Activated naive CD4-positive, alpha-beta T cell treated with anti-CD3 and anti-CD28 coated beads, Interleukin-2, amount 10 ng/mL, durations not matched to agents 7 days and 5 days (primary cell): ENCODE results near the gene ACOXL.

Source experiments
- CTCF ChIA-PET: fragments of 350-600 bp; sonication (Branson Sonifier 250); formaldehyde crosslinking; loops from one replicate; lab custom pipeline; 2021; ENCODE audit warnings: antibody characterized with exemption; lab: Charles Lee
- DNase-seq: peaks from one replicate; pipeline ENCODE4 v3.0.0-alpha.2; 2020
- H3K27ac Mint-ChIP-seq: one replicate; pipeline ENCODE4 v1.8.0; 2021; ENCODE audit warnings: mild to moderate bottlenecking, moderate library complexity, mixed read lengths
- H3K27me3 Mint-ChIP-seq: one replicate; pipeline ENCODE4 v1.8.0; 2021; ENCODE audit warnings: mild to moderate bottlenecking, mixed read lengths
- H3K36me3 Mint-ChIP-seq: one replicate; pipeline ENCODE4 v1.8.0; 2021; ENCODE audit warnings: mixed read lengths
- H3K4me1 Mint-ChIP-seq: one replicate; pipeline ENCODE4 v1.8.0; 2021; ENCODE audit warnings: mixed read lengths
- H3K4me3 Mint-ChIP-seq: one replicate; pipeline ENCODE4 v1.8.0; 2021; ENCODE audit warnings: mild to moderate bottlenecking, moderate library complexity, mixed read lengths
- H3K9me3 Mint-ChIP-seq: one replicate; pipeline ENCODE4 v1.8.0; 2021; ENCODE audit warnings: mixed read lengths

The ACOXL gene

GRCh38 chr2:111122631-111123421 lies 390.5 kb downstream of the ACOXL start:
- H3K27ac Mint-ChIP-seq, result peak overlapping the region; percentile 37
- CTCF ChIA-PET, result no interaction called here
- peaks cover 52% of the 10 kb centered on the region for H3K27me3 Mint-ChIP-seq
- no peaks in the 10 kb centered on the region for H3K9me3 Mint-ChIP-seq
- peak; percentile 56 for DNase-seq
- peaks cover 37% of the 10 kb centered on the region for H3K4me1 Mint-ChIP-seq
- peak overlapping the region; percentile 86 for H3K4me3 Mint-ChIP-seq
- peaks cover 50% of the 10 kb centered on the region for H3K36me3 Mint-ChIP-seq

DNA sequence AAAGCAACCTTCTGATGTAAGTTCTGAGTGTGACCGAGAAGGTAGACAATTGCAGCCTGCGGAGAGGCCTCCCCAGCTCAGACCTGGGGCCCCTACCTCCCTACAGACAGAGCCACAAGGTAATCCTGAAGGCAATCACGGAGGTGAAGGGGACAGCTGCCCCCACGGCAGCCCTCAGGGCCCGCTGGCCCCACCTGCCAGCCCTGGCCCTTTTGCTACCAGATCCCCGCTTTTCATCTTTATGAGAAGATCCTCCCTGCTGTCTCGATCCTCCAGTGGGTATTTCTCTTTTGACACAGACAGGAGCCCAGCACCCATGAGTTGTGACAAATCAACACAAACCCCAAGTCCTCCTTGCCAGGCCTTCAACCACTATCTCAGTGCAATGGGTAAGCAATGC lies 391.4 kb downstream of the ACOXL start:
- Mint-ChIP-seq H3K4me1 (peaks cover 28% of the 10 kb centered on the region), H3K27me3 (peaks cover 43% of the 10 kb centered on the region), H3K27ac (no peak overlapping the region), H3K36me3 (peaks cover 53% of the 10 kb centered on the region), H3K9me3 (no peaks in the 10 kb centered on the region), H3K4me3 (peak overlapping the region; percentile 72)
- CTCF ChIA-PET, result no interaction called here
- no peak for DNase-seq

DNA sequence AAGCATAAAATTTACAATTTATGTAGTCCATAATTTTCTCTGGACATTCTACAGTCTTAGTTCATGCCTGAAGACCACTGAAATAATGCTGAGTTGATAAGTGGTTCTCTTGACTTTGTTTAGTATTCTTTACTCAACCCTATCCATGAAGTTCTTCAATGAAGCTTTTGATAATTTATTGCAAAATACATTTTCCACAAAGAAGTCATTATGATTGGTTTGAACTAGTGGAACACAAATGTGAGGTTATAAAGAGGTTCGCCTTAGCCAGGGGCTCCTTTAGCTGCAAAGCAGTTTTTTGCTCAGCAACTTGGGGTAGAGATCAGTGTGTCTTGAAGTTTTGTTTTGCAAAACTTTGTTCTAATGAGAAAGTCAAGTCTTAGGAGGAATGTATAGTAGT lies 394.2 kb downstream of the ACOXL start:
- CTCF ChIA-PET, result interaction anchor here (0.6 kb wide), 1 partner anchor 506 kb away, joined by 3 read pairs; no protein-coding TSS in a partner anchor
- no peak overlapping the region for H3K4me3 Mint-ChIP-seq
- no peak for DNase-seq
- peaks cover 15% of the 10 kb centered on the region for H3K27me3 Mint-ChIP-seq
- peaks cover 14% of the 10 kb centered on the region for H3K4me1 Mint-ChIP-seq
- H3K36me3 Mint-ChIP-seq, result peaks cover 66% of the 10 kb centered on the region
- H3K27ac Mint-ChIP-seq, result no peak overlapping the region
- H3K9me3 Mint-ChIP-seq, result no peaks in the 10 kb centered on the region

DNA sequence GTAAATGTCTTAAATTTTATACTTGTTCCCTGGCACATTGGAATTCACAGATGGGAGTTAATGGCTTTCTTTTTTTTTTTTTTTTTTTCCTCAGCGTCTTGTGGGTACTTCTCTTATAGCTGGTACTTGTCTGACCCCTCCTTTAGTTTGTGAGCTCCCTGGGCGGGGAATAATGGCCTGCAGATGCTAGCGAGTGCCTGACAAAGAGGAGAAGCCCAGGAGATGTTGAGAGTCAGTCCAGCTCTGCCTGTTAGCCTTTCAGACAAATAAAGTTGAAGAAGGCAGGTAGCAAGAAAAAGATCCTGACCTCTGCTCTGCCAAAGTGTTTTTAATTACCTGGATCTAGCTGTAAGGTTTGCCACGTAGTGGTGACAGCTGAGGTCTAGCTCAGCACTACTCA lies 395.0 kb downstream of the ACOXL start:
- Mint-ChIP-seq H3K9me3 (no peaks in the 10 kb centered on the region), H3K36me3 (peaks cover 71% of the 10 kb centered on the region), H3K4me3 (no peak overlapping the region), H3K27me3 (peaks cover 13% of the 10 kb centered on the region), H3K4me1 (peaks cover 12% of the 10 kb centered on the region), H3K27ac (no peak overlapping the region)
- DNase-seq, result no peak
- CTCF ChIA-PET, result no interaction called here

DNA sequence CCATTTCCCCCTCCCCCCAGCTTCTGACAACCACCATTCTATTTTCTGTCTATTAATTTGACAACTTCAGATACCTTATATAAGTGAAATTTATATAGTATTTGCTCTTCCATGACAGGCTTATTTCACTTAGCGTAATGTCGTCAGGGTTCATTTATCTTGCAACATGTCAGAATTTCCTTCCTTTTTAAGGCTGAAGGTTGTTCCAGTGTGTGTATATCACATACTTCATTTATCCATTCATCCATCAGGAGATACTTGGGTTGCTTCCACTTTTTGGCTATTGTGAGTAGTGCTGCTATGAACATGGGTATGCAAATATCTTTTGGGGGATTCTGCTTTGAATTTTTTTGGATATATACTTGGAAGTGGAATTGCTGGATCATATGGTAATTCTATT lies 395.7 kb downstream of the ACOXL start:
- peaks cover 72% of the 10 kb centered on the region for H3K36me3 Mint-ChIP-seq
- peaks cover 11% of the 10 kb centered on the region for H3K4me1 Mint-ChIP-seq
- H3K27me3 Mint-ChIP-seq, result peaks cover 9% of the 10 kb centered on the region
- H3K9me3 Mint-ChIP-seq, result no peaks in the 10 kb centered on the region
- CTCF ChIA-PET, result no interaction called here
- DNase-seq, result no peak
- H3K4me3 Mint-ChIP-seq, result no peak overlapping the region
- H3K27ac Mint-ChIP-seq, result no peak overlapping the region

- no peak overlapping the region for H3K4me3 Mint-ChIP-seq
- no peaks in the 10 kb centered on the region for H3K27me3 Mint-ChIP-seq
- CTCF ChIA-PET, result no interaction called here
- no peaks in the 10 kb centered on the region for H3K9me3 Mint-ChIP-seq
- H3K4me1 Mint-ChIP-seq, result peaks cover 5% of the 10 kb centered on the region
- no peak for DNase-seq
- H3K36me3 Mint-ChIP-seq, result peaks cover 56% of the 10 kb centered on the region
- H3K27ac Mint-ChIP-seq, result no peak overlapping the region
Measured at GRCh38 chr2:111133603-111134002, 401.2 kb downstream of the ACOXL start.

DNA sequence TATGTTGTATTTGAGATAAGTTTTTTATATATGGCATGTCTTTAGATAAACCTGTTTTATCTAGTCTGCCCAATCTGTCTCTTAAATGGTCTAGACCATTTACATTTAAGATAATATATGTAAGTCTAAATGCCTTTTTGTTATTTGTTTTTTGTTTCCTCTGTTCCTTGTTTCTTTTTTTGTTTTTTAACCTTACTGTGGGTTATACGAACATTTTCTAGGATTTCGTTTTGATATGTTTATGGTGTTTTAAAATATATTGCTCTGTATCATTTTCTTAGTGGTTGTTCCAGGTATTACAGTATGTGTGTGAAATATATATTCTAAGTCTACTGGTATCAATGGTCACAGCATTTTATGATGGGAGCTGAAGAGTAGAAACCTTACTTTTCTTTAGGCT lies 401.7 kb downstream of the ACOXL start:
- CTCF ChIA-PET, result no interaction called here
- Mint-ChIP-seq H3K27ac (no peak overlapping the region), H3K4me1 (peaks cover 5% of the 10 kb centered on the region), H3K36me3 (peaks cover 53% of the 10 kb centered on the region), H3K9me3 (no peaks in the 10 kb centered on the region), H3K4me3 (no peak overlapping the region), H3K27me3 (no peaks in the 10 kb centered on the region)
- no peak for DNase-seq

DNA sequence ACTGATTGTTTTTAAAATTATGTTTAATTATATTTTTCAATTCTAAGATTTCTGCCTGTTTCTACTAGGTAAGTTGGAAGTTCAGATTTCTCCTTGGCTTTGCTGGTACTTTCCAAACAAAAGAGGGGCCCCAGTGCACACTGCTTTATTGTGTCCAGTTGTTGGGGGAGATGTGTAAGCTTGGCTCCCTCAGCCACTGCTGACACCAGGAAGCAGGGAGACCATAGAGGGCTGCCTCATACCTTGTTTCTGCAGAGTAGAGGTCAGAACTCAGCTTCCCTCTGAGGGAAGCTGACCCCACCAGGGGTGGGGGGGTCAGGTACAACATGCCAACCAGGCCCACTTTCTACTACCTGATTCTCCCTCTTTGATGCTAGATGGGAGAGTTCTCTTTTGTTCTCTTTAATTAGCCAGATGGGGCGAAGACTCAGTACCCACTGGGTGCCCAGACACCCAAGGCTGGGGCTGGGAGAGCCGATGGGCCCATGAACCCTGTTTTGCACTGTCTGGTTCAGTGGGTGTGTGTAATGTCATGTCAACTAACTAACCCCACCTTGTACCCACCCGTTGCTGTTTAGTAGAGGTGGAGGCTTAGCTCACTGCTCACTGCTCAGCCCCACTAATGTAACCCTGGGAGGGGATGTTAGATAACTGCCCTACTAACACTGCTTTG lies 403.0 kb downstream of the ACOXL start:
- DNase-seq, result no peak
- Mint-ChIP-seq H3K36me3 (peaks cover 57% of the 10 kb centered on the region), H3K4me3 (no peak overlapping the region), H3K27me3 (no peaks in the 10 kb centered on the region), H3K4me1 (peaks cover 5% of the 10 kb centered on the region), H3K9me3 (no peaks in the 10 kb centered on the region), H3K27ac (no peak overlapping the region)
- CTCF ChIA-PET, result no interaction called here

- CTCF ChIA-PET, result no interaction called here
- Mint-ChIP-seq H3K9me3 (no peaks in the 10 kb centered on the region), H3K27ac (no peak overlapping the region), H3K4me1 (peaks cover 5% of the 10 kb centered on the region), H3K27me3 (no peaks in the 10 kb centered on the region), H3K4me3 (no peak overlapping the region), H3K36me3 (peaks cover 58% of the 10 kb centered on the region)
- no peak for DNase-seq
Measured at GRCh38 chr2:111135910-111136297, 403.5 kb downstream of the ACOXL start.

GRCh38 chr2:111138839-111139238 lies 406.5 kb downstream of the ACOXL start:
- CTCF ChIA-PET, result no interaction called here
- H3K4me3 Mint-ChIP-seq, result no peak overlapping the region
- H3K36me3 Mint-ChIP-seq, result peaks cover 43% of the 10 kb centered on the region
- no peaks in the 10 kb centered on the region for H3K9me3 Mint-ChIP-seq
- no peak overlapping the region for H3K27ac Mint-ChIP-seq
- DNase-seq, result no peak
- H3K27me3 Mint-ChIP-seq, result no peaks in the 10 kb centered on the region
- peaks cover 5% of the 10 kb centered on the region for H3K4me1 Mint-ChIP-seq

- Mint-ChIP-seq H3K27me3 (no peaks in the 10 kb centered on the region), H3K27ac (no peak overlapping the region), H3K36me3 (peaks cover 40% of the 10 kb centered on the region), H3K9me3 (no peaks in the 10 kb centered on the region), H3K4me1 (peaks cover 6% of the 10 kb centered on the region), H3K4me3 (no peak overlapping the region)
- CTCF ChIA-PET, result no interaction called here
- no peak for DNase-seq
Measured at GRCh38 chr2:111139637-111140317, 407.4 kb downstream of the ACOXL start.

- Mint-ChIP-seq H3K9me3 (no peaks in the 10 kb centered on the region), H3K27me3 (no peaks in the 10 kb centered on the region), H3K4me1 (peaks cover 10% of the 10 kb centered on the region), H3K27ac (no peak overlapping the region), H3K4me3 (no peak overlapping the region), H3K36me3 (peaks cover 39% of the 10 kb centered on the region)
- CTCF ChIA-PET, result no interaction called here
- DNase-seq, result no peak
Measured at GRCh38 chr2:111140815-111141214, 408.4 kb downstream of the ACOXL start.

GRCh38 chr2:111142101-111142500 lies 409.7 kb downstream of the ACOXL start:
- Mint-ChIP-seq H3K9me3 (no peaks in the 10 kb centered on the region), H3K4me1 (peaks cover 10% of the 10 kb centered on the region), H3K27me3 (no peaks in the 10 kb centered on the region), H3K27ac (no peak overlapping the region), H3K4me3 (no peak overlapping the region), H3K36me3 (peaks cover 36% of the 10 kb centered on the region)
- DNase-seq, result no peak
- CTCF ChIA-PET, result no interaction called here

DNA sequence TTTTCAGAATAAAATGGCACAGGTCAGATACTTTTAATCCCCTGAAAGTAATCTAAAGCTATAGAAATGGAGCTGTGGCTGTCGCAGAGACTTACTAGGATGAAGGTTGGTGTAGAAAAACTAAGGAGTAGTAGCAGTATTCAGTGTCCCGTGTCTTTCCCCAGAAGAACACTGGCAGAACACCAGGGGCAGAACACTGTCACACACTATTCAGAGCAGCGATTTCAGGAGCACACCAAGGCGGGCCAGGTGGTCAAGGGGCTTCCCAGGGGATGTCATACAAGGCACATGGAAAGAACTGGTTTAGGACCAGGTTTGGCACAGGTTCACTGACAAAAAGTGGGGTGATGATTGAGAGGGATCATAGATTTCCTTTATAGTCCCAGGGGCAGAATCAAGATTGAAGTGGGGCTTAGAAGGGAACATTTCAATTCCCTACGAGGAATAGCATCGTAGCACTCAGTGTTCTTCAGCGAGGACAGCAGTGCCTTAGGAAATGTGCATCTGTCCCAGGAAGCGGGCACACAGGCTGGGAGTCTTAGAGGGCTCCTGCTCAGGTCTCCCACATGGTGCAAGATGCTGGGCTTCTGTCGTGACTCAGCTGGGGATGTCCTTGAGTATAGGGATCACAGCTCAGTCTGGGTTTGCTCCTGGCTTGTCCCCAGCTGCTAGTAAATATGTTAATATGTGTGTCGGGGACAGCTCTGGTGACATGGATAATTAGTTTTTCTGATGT lies 410.9 kb downstream of the ACOXL start:
- H3K9me3 Mint-ChIP-seq, result no peaks in the 10 kb centered on the region
- H3K4me1 Mint-ChIP-seq, result peaks cover 14% of the 10 kb centered on the region
- no peak overlapping the region for H3K27ac Mint-ChIP-seq
- no peaks in the 10 kb centered on the region for H3K27me3 Mint-ChIP-seq
- H3K4me3 Mint-ChIP-seq, result no peak overlapping the region
- no peak for DNase-seq
- CTCF ChIA-PET, result no interaction called here
- peaks cover 30% of the 10 kb centered on the region for H3K36me3 Mint-ChIP-seq
